HEK293 (cell line): ENCODE results near the gene KRTAP5-4.

ENCODE experiments used
- CTCF ChIA-PET: fragments of 350-600 bp; formaldehyde crosslinking; extraction: SDS; loops from one replicate; lab custom pipeline; 2021; ENCODE audit warnings: antibody characterized with exemption; lab: Yijun Ruan, JAX
- POLR2A ChIA-PET: fragments of 300-600 bp; formaldehyde crosslinking; extraction: SDS; loops from one replicate; lab custom pipeline; 2020; ENCODE audit warnings: antibody characterized with exemption, inconsistent platforms; lab: Yijun Ruan, JAX
- H3K27ac ChIP-seq: fragments of 200-500 bp; sonication (Bioruptor generic); 2 replicates; pipeline ENCODE4 v1.5.1; 2014; ENCODE audit warnings: low read depth, low read length, control low read depth, inconsistent platforms; ENCODE audit errors: extremely low read depth
- H3K36me3 ChIP-seq, 2 experiments: fragments of 200-500 bp in 1 of 2; sonication (Bioruptor generic) in 1 of 2; 1 replicate in 1 of 2; 2 replicates in 1 of 2; pipeline ENCODE4 v1.5.1; 2014 to 2017; ENCODE audit warnings: inconsistent platforms in 2 of 2, low read length in 2 of 2; ENCODE audit not compliant: control insufficient read depth in 2 of 2, insufficient read depth in 1 of 2
- H3K4me1 ChIP-seq: fragments of 200-500 bp; sonication (Bioruptor generic); 2 replicates; pipeline ENCODE4 v1.5.1; 2014; ENCODE audit warnings: mild to moderate bottlenecking, low read length, inconsistent platforms; ENCODE audit not compliant: control insufficient read depth, insufficient read depth
- H3K4me3 ChIP-seq: 2 replicates; pipeline ENCODE4 v1.5.1; 2011; ENCODE audit warnings: low read depth, mild to moderate bottlenecking, control low read depth, low read length, moderate library complexity
- H3K9me3 ChIP-seq: fragments of 200-500 bp; sonication (Bioruptor generic); 2 replicates; pipeline ENCODE4 v1.5.1; 2014; ENCODE audit warnings: low read depth, low read length, inconsistent platforms; ENCODE audit not compliant: control insufficient read depth, insufficient read depth
- AEBP2 ChIP-seq: fragments of 450-650 bp; formaldehyde crosslinking; IDR thresholded peaks from 2 replicates; pipeline ENCODE4 v1.5.1; 2016; ENCODE audit warnings: missing biosample characterization, missing genetic modification characterization, borderline replicate concordance
- BCL11B ChIP-seq: fragments of 450-650 bp; formaldehyde crosslinking; IDR thresholded peaks from 2 replicates; pipeline ENCODE4 v1.5.1; 2016; ENCODE audit warnings: low read depth, missing biosample characterization, missing genetic modification characterization
- FEZF1 ChIP-seq: fragments of 450-650 bp; formaldehyde crosslinking; IDR thresholded peaks from 2 replicates; pipeline ENCODE4 v1.5.1; 2016; ENCODE audit warnings: missing biosample characterization, missing genetic modification characterization
- GLIS2 ChIP-seq: fragments of 450-650 bp; formaldehyde crosslinking; IDR thresholded peaks from 2 replicates; pipeline ENCODE4 v1.5.1; 2016; ENCODE audit warnings: missing biosample characterization, missing genetic modification characterization
- OSR2 ChIP-seq: fragments of 450-650 bp; formaldehyde crosslinking; IDR thresholded peaks from 2 replicates; pipeline ENCODE4 v1.5.1; 2016; ENCODE audit warnings: missing biosample characterization, missing genetic modification characterization
- OVOL3 ChIP-seq: fragments of 450-650 bp; formaldehyde crosslinking; IDR thresholded peaks from 2 replicates; pipeline ENCODE4 v1.5.1; 2016; ENCODE audit warnings: missing biosample characterization, missing genetic modification characterization
- PRDM10 ChIP-seq: fragments of 450-650 bp; formaldehyde crosslinking; IDR thresholded peaks from 2 replicates; pipeline ENCODE4 v1.5.1; 2016; ENCODE audit warnings: missing biosample characterization, missing genetic modification characterization
- SCRT1 ChIP-seq: fragments of 450-650 bp; formaldehyde crosslinking; IDR thresholded peaks from 2 replicates; pipeline ENCODE4 v1.5.1; 2016; ENCODE audit warnings: missing biosample characterization, missing genetic modification characterization, borderline replicate concordance
- SP3 ChIP-seq: fragments of 450-650 bp; formaldehyde crosslinking; IDR thresholded peaks from 2 replicates; pipeline ENCODE4 v1.5.1; 2016; ENCODE audit warnings: missing biosample characterization, missing genetic modification characterization
- ZFP41 ChIP-seq: fragments of 450-650 bp; formaldehyde crosslinking; IDR thresholded peaks from 2 replicates; pipeline ENCODE4 v1.5.1; 2016; ENCODE audit warnings: missing biosample characterization, missing genetic modification characterization, borderline replicate concordance
- ZIC2 ChIP-seq: fragments of 450-650 bp; formaldehyde crosslinking; IDR thresholded peaks from 2 replicates; pipeline ENCODE4 v1.5.1; 2016; ENCODE audit warnings: missing biosample characterization, missing genetic modification characterization
- ZNF148 ChIP-seq: fragments of 450-650 bp; formaldehyde crosslinking; IDR thresholded peaks from 2 replicates; pipeline ENCODE4 v1.5.0; 2017; ENCODE audit warnings: missing biosample characterization, missing genetic modification characterization, borderline replicate concordance
- ZNF175 ChIP-seq: fragments of 450-650 bp; formaldehyde crosslinking; IDR thresholded peaks from 2 replicates; pipeline ENCODE4 v1.5.1; 2016; ENCODE audit warnings: missing biosample characterization, missing genetic modification characterization
- ZNF24 ChIP-seq: fragments of 450-650 bp; formaldehyde crosslinking; IDR thresholded peaks from 2 replicates; pipeline ENCODE4 v1.5.1; 2016; ENCODE audit warnings: missing biosample characterization, missing genetic modification characterization
- ZNF37A ChIP-seq: fragments of 450-650 bp; IDR thresholded peaks from 2 replicates; pipeline ENCODE4 v1.5.1; 2018; ENCODE audit warnings: missing biosample characterization, missing genetic modification characterization
- ZNF433 ChIP-seq: fragments of 450-650 bp; formaldehyde crosslinking; IDR thresholded peaks from 2 replicates; pipeline ENCODE4 v1.5.1; 2016; ENCODE audit warnings: missing biosample characterization, missing genetic modification characterization, low read depth
- ZNF473 ChIP-seq: fragments of 450-650 bp; formaldehyde crosslinking; IDR thresholded peaks from 2 replicates; pipeline ENCODE4 v1.5.1; 2017; ENCODE audit warnings: missing biosample characterization, missing genetic modification characterization
- ZNF560 ChIP-seq: fragments of 450-650 bp; formaldehyde crosslinking; IDR thresholded peaks from 2 replicates; pipeline ENCODE4 v1.5.1; 2017; ENCODE audit warnings: missing biosample characterization, missing genetic modification characterization, borderline replicate concordance
- ZNF629 ChIP-seq: fragments of 450-650 bp; formaldehyde crosslinking; IDR thresholded peaks from 2 replicates; pipeline ENCODE4 v1.5.1; 2017; ENCODE audit warnings: missing biosample characterization, missing genetic modification characterization
- ZNF747 ChIP-seq: fragments of 450-650 bp; formaldehyde crosslinking; IDR thresholded peaks from 2 replicates; pipeline ENCODE4 v1.5.1; 2016; ENCODE audit warnings: missing biosample characterization, missing genetic modification characterization
- ZSCAN16 ChIP-seq: fragments of 450-650 bp; formaldehyde crosslinking; IDR thresholded peaks from 2 replicates; pipeline ENCODE4 v1.5.1; 2016; ENCODE audit warnings: missing biosample characterization, missing genetic modification characterization
- ZSCAN30 ChIP-seq: fragments of 450-650 bp; IDR thresholded peaks from 2 replicates; pipeline ENCODE4 v1.5.1; 2018; ENCODE audit warnings: missing biosample characterization, mild to moderate bottlenecking, missing genetic modification characterization, moderate library complexity

Gene KRTAP5-4

GRCh38 chr11:1656061-1656441, 34.1 kb upstream of the KRTAP5-4 start:
- Histone ChIP-seq H3K4me1 (no peaks in the 10 kb centered on the region), H3K4me3 (no peak overlapping the region), H3K36me3 (no peaks in the 10 kb centered on the region), H3K9me3 (no peaks in the 10 kb centered on the region), H3K27ac (no peak overlapping the region)
- POLR2A ChIA-PET = no interaction called here
- CTCF ChIA-PET = interaction anchor here (0.7 to 4.4 kb wide), 4 partner anchors 20 to 496 kb away, joined by 3 to 116 read pairs (median 5); partner anchors contain the start of gene SYT8
- TF ChIP-seq GLIS2 (tag by site-specific recombination) (no peak), ZNF629 (tag by site-specific recombination) (no peak), BCL11B (no peak), ZNF560 (tag by site-specific recombination) (no peak), ZNF148 (tag by site-specific recombination) (no peak), ZNF24 (tag by site-specific recombination) (no peak), AEBP2 (tag by site-specific recombination) (no peak)

GRCh38 chr11:1655168-1656060, 33.5 kb upstream of the KRTAP5-4 start:
- no peak overlapping the region for H3K4me3 ChIP-seq
- no peaks in the 10 kb centered on the region for H3K4me1 ChIP-seq
- POLR2A ChIA-PET = interaction anchor here (0.5 kb wide), 1 partner anchor 24 kb away, joined by 8 read pairs; no protein-coding TSS in a partner anchor
- peak; percentile 46 for TF ChIP-seq ZIC2
- no peak for TF ChIP-seq PRDM10 (tag by site-specific recombination)
- TF ChIP-seq GLIS2 (tag by site-specific recombination) = no peak
- TF ChIP-seq, all 188 proteins: peak for 1
- H3K27ac ChIP-seq = no peak overlapping the region
- no peaks in the 10 kb centered on the region for H3K36me3 ChIP-seq
- CTCF ChIA-PET = interaction anchor here (0.6 to 6.4 kb wide), 5 partner anchors 20 to 497 kb away, joined by 3 to 138 read pairs (median 6); partner anchors contain the start of gene SYT8
- no peaks in the 10 kb centered on the region for H3K9me3 ChIP-seq

- Histone ChIP-seq H3K27ac (no peak overlapping the region), H3K9me3 (no peaks in the 10 kb centered on the region), H3K4me1 (no peaks in the 10 kb centered on the region), H3K4me3 (no peak overlapping the region), H3K36me3 (no peaks in the 10 kb centered on the region)
- ChIA-PET POLR2A (interaction anchor here (0.5 kb wide), 1 partner anchor 25 kb away, joined by 8 read pairs; no protein-coding TSS in a partner anchor), CTCF (interaction anchor here (0.5 to 6.4 kb wide), 12 partner anchors 15 to 502 kb away, joined by 3 to 138 read pairs (median 16); partner anchors contain the start of gene SYT8)
- TF ChIP-seq ZNF473 (tag by site-specific recombination) = no peak
- no peak for TF ChIP-seq ZFP41 (tag by site-specific recombination)
- no peak for TF ChIP-seq SP3 (tag by site-specific recombination)
- no peak for TF ChIP-seq SCRT1
- no peak for TF ChIP-seq ZNF37A (tag by site-specific recombination)
- no peak for TF ChIP-seq ZNF747 (tag by site-specific recombination)
- no peak for TF ChIP-seq OSR2 (tag by site-specific recombination)
- no peak for TF ChIP-seq ZNF433 (tag by site-specific recombination)
- no peak for TF ChIP-seq FEZF1 (tag by site-specific recombination)
- TF ChIP-seq ZSCAN16 = no peak
- no peak for TF ChIP-seq ZNF175
- TF ChIP-seq OVOL3 (tag by site-specific recombination) = no peak
- TF ChIP-seq ZSCAN30 (tag by site-specific recombination) = no peak
Measured at GRCh38 chr11:1654388-1655167, 32.6 kb upstream of the KRTAP5-4 start.
